Ishikawa (cell line): ENCODE results near the gene PRPF8.

Experiments
- CEBPB ChIP-seq: IDR thresholded peaks from 2 replicates; pipeline ENCODE4 v1.6.1; 2012
- CREB1 ChIP-seq: IDR thresholded peaks from 2 replicates; pipeline ENCODE4 v1.6.1; 2012; ENCODE audit warnings: low read depth
- EGR1 ChIP-seq: IDR thresholded peaks from 2 replicates; pipeline ENCODE4 v1.6.1; 2012
- EP300 ChIP-seq: IDR thresholded peaks from 2 replicates; pipeline ENCODE4 v1.6.1; 2012; ENCODE audit warnings: borderline replicate concordance
- FOXM1 ChIP-seq: IDR thresholded peaks from 2 replicates; pipeline ENCODE4 v1.6.1; 2012; ENCODE audit warnings: low read depth, borderline replicate concordance
- NFIC ChIP-seq: IDR thresholded peaks from 2 replicates; pipeline ENCODE4 v1.6.1; 2012
- RAD21 ChIP-seq: IDR thresholded peaks from 2 replicates; pipeline ENCODE4 v1.6.1; 2012; ENCODE audit warnings: low read depth
- TAF1 ChIP-seq: IDR thresholded peaks from 2 replicates; pipeline ENCODE4 v1.6.1; 2012; ENCODE audit warnings: low read depth, mild to moderate bottlenecking
- TCF12 ChIP-seq: IDR thresholded peaks from 2 replicates; pipeline ENCODE4 v1.6.1; 2012; ENCODE audit warnings: low read depth
- TEAD4 ChIP-seq: IDR thresholded peaks from 2 replicates; pipeline ENCODE4 v1.6.1; 2012
- YY1 ChIP-seq: IDR thresholded peaks from 2 replicates; pipeline ENCODE4 v1.6.1; 2012; ENCODE audit warnings: low read depth
- ZBTB7A ChIP-seq: IDR thresholded peaks from 2 replicates; pipeline ENCODE4 v1.6.1; 2012; ENCODE audit warnings: low read depth
- TF ChIP-seq, protein P1 (sequence below): IDR thresholded peaks from 2 replicates; pipeline ENCODE4 v1.6.1; 2012; ENCODE audit warnings: low read depth, mild to moderate bottlenecking
- TF ChIP-seq, protein P2 (sequence below): IDR thresholded peaks from 2 replicates; pipeline ENCODE4 v1.6.1; 2012
- TF ChIP-seq, protein P3 (sequence below): IDR thresholded peaks from 2 replicates; pipeline ENCODE4 v1.6.1; 2012

The PRPF8 gene

DNA sequence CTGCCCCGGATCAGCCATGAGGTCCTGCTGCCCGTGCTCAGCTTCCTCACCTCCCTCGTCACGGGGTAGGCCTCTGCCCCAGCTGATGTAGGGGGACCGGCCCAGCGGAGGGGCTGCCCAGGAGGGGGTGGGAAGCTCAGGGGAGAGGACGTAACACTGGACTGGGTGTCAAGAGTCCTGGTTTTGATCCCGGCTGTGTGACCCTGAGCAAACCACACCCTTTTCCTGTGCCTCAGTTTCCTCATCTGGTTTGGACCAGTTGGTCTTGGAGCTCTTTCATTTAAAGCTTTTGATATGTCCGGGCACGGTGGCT, 46.5 kb upstream of the PRPF8 start:
- TF ChIP-seq EGR1 (no peak), ZBTB7A (no peak), NFIC (no peak), TCF12 (no peak), CREB1 (no peak)
- TF ChIP-seq, protein P1, sequence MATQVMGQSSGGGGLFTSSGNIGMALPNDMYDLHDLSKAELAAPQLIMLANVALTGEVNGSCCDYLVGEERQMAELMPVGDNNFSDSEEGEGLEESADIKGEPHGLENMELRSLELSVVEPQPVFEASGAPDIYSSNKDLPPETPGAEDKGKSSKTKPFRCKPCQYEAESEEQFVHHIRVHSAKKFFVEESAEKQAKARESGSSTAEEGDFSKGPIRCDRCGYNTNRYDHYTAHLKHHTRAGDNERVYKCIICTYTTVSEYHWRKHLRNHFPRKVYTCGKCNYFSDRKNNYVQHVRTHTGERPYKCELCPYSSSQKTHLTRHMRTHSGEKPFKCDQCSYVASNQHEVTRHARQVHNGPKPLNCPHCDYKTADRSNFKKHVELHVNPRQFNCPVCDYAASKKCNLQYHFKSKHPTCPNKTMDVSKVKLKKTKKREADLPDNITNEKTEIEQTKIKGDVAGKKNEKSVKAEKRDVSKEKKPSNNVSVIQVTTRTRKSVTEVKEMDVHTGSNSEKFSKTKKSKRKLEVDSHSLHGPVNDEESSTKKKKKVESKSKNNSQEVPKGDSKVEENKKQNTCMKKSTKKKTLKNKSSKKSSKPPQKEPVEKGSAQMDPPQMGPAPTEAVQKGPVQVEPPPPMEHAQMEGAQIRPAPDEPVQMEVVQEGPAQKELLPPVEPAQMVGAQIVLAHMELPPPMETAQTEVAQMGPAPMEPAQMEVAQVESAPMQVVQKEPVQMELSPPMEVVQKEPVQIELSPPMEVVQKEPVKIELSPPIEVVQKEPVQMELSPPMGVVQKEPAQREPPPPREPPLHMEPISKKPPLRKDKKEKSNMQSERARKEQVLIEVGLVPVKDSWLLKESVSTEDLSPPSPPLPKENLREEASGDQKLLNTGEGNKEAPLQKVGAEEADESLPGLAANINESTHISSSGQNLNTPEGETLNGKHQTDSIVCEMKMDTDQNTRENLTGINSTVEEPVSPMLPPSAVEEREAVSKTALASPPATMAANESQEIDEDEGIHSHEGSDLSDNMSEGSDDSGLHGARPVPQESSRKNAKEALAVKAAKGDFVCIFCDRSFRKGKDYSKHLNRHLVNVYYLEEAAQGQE: no peak
- TF ChIP-seq, protein P2, sequence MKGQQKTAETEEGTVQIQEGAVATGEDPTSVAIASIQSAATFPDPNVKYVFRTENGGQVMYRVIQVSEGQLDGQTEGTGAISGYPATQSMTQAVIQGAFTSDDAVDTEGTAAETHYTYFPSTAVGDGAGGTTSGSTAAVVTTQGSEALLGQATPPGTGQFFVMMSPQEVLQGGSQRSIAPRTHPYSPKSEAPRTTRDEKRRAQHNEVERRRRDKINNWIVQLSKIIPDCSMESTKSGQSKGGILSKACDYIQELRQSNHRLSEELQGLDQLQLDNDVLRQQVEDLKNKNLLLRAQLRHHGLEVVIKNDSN: no peak

DNA sequence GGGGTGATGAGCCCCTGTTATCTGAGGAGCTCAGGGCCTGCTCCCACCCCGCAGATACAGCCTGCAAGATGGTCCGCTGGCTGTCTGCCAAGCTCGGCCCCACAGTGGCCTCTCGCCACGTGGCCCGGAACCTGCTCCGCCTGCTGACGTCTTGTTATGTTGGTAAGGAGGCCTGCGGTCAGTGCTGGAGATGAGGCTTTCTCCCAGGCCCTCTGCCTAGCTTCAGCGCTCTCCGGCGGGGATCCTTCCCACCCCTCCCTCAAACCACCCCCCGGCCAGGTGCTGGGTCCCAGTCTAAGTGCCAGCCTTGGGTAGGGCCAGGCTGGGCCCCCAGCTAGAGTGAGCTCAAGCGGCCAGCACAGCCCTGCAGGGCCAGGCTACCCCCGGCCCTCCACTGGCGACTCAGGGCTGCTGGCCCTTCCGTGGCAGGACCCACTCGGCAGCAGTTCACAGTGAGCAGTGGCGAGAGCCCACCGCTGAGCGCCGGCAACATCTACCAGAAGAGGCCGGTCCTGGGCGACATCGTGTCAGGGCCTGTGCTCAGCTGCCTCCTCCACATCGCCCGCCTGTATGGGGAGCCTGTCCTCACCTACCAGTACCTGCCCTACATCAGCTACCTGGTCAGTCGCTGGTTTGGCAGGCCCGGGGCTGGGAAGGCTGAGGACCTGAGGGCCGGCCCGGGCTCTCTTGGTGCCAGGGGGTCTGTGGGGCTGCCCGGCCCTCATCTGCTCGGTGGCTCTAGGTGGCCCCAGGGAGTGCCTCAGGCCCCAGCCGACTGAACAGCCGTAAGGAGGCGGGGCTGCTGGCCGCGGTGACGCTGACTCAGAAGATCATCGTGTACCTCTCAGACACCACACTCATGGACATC, 45.9 kb upstream of the PRPF8 start:
- TF ChIP-seq YY1 (no peak), CEBPB (no peak), FOXM1 (no peak), CREB1 (no peak), EP300 (no peak), TEAD4 (no peak), TAF1 (no peak), RAD21 (no peak), ZBTB7A (no peak), EGR1 (no peak), NFIC (no peak), TCF12 (no peak)
- TF ChIP-seq, protein P1: no peak
- TF ChIP-seq, protein P3, sequence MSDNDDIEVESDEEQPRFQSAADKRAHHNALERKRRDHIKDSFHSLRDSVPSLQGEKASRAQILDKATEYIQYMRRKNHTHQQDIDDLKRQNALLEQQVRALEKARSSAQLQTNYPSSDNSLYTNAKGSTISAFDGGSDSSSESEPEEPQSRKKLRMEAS: no peak
- TF ChIP-seq, protein P2: no peak

DNA sequence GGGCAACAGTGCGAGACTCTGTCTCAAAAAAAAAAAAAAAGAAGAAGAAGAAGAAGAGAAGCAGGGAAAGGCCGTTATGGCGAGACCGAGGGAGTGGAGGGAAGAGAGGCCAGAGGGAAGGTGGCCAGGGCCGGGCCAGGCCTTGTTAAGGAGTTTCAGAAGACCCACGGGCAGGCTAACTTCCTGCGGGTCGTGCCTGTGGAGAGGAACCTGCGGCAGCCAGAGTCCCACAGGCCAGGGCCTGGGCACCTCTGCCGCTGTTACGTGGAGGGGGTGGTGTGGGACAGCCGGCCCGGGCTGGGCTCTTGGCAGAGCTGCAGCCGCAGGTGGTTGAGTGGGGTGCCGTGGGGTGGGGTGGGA, 45.3 kb upstream of the PRPF8 start:
- TF ChIP-seq FOXM1: no peak
- no peak for TF ChIP-seq RAD21
- TF ChIP-seq TCF12: no peak
- no peak for TF ChIP-seq CEBPB
- TF ChIP-seq, protein P3: no peak
- TF ChIP-seq, protein P2: no peak
- TF ChIP-seq ZBTB7A: no peak
- TF ChIP-seq TEAD4: no peak
- no peak for TF ChIP-seq EP300
- TF ChIP-seq, protein P1: no peak

DNA sequence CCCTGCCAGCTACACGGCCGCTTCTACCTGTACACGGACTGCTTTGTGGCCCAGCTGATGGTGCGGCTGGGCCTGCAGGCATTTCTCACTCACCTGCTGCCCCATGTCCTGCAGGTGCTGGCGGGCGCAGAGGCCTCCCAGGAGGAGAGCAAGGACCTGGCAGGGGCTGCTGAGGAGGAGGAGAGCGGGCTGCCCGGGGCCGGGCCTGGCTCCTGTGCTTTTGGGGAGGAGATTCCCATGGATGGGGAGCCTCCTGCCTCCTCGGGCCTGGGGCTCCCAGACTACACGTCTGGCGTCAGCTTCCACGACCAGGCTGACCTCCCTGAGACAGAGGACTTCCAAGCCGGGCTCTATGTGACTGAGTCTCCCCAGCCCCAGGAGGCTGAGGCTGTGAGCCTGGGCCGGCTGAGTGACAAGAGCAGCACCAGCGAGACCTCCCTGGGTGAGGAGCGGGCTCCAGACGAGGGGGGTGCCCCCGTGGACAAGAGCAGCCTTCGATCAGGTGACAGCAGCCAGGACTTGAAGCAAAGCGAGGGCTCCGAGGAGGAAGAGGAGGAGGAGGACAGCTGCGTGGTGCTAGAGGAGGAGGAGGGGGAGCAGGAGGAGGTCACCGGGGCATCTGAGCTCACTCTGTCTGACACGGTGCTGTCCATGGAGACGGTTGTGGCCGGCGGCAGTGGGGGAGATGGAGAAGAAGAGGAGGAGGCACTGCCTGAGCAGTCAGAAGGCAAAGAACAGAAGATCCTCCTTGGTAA, 43.4 kb upstream of the PRPF8 start:
- TF ChIP-seq, protein P3: no peak
- TF ChIP-seq CREB1: no peak
- TF ChIP-seq ZBTB7A: no peak
- TF ChIP-seq CEBPB: no peak
- no peak for TF ChIP-seq NFIC
- no peak for TF ChIP-seq EP300
- TF ChIP-seq YY1: no peak
- TF ChIP-seq FOXM1: no peak
- no peak for TF ChIP-seq TAF1
- TF ChIP-seq, protein P2: no peak
- TF ChIP-seq EGR1: no peak
- no peak for TF ChIP-seq TCF12
- no peak for TF ChIP-seq RAD21
- TF ChIP-seq, protein P1: no peak
- TF ChIP-seq TEAD4: no peak
